ENCODE data around the gene TOM1L2.

GRCh38 chr17:17893801-17894644 is 78.2 kb downstream of the TOM1L2 start:
- TF ChIP-seq, protein P1, sequence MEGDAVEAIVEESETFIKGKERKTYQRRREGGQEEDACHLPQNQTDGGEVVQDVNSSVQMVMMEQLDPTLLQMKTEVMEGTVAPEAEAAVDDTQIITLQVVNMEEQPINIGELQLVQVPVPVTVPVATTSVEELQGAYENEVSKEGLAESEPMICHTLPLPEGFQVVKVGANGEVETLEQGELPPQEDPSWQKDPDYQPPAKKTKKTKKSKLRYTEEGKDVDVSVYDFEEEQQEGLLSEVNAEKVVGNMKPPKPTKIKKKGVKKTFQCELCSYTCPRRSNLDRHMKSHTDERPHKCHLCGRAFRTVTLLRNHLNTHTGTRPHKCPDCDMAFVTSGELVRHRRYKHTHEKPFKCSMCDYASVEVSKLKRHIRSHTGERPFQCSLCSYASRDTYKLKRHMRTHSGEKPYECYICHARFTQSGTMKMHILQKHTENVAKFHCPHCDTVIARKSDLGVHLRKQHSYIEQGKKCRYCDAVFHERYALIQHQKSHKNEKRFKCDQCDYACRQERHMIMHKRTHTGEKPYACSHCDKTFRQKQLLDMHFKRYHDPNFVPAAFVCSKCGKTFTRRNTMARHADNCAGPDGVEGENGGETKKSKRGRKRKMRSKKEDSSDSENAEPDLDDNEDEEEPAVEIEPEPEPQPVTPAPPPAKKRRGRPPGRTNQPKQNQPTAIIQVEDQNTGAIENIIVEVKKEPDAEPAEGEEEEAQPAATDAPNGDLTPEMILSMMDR (IDR thresholded peaks at IDR 0.05) = no peak
- no peak for TF ChIP-seq POLR2AphosphoS5 (IDR thresholded peaks at IDR 0.05; ENCODE audit: low read depth, low read length)
- no peak for TF ChIP-seq SIN3A (IDR thresholded peaks at IDR 0.05; ENCODE audit: borderline replicate concordance, insufficient read depth, low read depth, low read length)

Measured in Panc1 (cell line).